ENCODE results near the gene PLXNA3.

Gene PLXNA3

DNA sequence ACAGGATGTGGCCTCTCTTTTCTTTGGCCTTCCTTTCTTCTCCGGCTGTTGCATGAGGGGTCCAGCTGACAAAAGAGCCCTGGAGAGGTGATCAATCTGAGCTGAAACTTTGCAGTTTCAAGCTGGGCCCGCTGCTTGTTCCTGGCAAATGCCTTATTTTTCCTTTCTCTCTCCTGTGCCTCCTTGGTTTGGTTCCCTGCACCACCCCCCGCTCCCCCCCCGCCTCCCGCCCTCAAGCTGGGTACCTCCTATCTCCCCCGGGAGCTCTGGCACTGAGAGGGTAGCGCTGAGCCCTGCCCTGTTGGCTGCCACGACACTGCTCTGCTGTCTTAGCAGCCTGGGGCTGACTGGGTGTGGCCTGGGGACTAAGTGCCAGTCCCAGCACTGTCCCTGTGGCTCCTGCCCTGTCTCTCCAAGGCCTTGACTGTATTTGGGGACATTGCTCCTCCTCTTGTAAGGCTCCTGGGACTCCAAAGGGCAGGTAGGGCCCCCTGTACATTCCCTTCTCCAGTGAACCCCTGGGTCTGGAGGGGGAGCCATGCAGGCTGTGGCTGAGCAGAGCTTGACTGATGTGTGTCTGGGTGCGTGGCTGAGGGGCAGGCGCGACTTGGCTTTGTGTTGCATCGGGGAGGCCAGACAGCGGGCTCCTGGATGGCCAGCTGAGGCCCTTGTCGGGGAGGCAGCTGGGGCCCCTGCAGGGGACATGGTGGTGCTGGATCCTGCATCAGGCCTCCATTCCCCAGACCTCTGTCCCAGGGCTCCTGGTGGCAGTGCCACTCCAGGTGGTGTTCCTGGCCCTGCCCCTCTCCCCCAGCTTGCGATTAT is 1.1 kb downstream of the PLXNA3 start:
- no peak for DNase-seq (ENCODE audit: low read depth, low spot score)

DNA sequence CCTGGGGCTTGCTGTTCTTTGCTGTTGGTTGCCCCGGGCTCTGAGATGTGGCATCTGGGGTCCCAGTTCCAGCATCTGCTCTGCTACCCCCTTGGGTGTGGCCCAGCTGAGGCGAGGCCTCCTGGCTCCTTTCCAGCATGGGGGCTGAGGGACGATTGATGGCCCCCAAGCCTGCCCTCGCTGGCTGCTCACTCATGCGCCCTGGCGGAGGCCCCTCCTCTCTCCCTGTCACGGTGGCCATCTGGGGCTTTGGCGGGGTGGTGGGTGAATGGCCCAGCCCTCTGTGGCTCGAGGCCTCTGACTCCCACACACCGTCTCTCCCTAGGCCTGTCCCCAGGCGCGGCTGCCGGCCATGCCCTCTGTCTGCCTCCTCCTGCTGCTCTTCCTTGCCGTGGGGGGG is 1.8 kb downstream of the PLXNA3 start:
- no peak for DNase-seq (ENCODE audit: low read depth, low spot score)

DNA sequence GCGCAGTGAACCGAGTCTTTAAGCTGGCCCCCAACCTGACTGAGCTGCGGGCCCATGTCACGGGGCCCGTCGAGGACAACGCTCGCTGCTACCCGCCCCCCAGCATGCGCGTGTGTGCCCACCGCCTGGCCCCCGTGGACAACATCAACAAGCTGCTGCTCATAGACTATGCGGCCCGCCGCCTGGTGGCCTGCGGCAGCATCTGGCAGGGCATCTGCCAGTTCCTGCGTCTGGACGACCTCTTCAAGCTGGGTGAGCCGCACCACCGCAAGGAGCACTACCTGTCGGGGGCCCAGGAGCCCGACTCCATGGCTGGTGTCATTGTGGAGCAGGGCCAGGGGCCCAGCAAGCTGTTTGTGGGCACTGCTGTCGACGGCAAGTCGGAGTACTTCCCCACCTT is 2.2 kb downstream of the PLXNA3 start:
- no peak for DNase-seq (ENCODE audit: low read depth, low spot score)

DNA sequence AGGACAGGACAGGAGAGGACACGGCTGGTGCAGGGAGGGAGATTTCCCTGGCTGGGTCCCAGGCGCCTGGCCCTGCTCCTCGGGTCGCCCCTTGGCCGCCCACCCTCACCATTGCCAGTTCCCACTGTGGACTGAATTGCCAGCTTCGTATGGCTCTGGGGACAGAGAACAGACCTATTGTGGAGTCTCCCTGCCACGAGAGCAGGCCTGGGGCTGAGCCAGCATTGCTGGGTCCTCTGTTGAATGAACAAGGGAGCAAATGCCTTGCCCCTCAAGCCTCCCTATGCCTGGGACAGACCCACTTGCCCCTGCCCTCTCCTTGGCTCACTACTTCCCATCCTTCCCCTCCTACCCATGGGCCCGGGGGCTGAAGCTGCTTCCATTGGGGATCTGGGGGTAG is 4.3 kb downstream of the PLXNA3 start:
- DNase-seq (ENCODE audit: low read depth, low spot score) = no peak

DNA sequence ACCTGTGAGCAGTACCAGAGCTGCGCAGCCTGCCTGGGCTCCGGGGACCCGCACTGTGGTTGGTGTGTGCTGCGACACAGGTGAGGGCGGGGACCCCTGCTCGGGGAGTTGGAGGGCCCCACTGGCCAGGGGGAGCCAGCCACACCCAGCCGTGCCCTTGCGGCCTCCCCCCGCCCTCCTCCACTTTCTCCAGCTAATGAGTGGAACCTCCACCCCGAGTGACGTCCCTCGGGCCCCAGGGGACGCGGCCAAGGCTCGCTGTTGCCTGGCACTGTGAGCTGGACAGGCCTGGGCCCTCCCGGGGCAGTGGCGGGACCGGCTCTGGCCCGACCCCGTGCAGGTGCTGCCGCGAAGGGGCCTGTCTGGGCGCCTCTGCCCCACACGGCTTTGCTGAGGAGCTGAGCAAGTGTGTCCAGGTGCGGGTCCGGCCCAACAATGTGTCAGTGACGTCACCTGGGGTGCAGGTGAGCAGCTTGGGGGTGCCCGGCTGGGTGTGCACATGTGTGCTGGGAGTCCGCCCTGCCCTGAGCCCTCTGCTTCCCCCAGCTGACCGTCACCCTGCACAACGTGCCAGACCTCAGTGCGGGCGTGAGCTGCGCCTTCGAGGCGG is 5.6 kb downstream of the PLXNA3 start:
- no peak for DNase-seq (ENCODE audit: low read depth, low spot score)

DNA sequence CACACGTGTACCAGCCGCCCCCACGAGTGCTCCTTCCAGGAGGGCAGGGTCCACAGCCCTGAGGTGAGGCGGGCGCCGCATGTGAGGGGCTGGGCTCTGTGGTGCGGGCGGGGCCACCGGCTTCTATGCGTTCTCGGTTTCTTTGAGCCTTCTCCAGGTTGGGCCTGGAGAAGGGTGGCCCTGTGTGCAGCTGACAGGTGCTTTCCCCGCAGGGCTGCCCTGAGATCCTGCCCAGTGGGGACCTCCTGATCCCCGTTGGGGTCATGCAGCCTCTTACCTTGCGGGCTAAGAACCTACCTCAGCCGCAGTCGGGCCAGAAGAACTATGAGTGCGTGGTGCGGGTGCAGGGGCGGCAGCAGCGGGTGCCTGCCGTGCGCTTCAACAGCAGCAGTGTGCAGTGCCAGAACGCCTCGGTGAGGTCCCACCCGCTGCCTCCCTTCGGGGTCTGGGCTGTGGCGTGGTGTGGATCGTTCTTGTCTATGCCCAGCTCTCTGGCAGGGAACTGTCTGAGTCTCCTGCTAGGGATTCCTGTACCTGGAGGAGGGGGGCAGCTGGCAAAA is 6.8 kb downstream of the PLXNA3 start:
- DNase-seq (ENCODE audit: low read depth, low spot score) = no peak

DNA sequence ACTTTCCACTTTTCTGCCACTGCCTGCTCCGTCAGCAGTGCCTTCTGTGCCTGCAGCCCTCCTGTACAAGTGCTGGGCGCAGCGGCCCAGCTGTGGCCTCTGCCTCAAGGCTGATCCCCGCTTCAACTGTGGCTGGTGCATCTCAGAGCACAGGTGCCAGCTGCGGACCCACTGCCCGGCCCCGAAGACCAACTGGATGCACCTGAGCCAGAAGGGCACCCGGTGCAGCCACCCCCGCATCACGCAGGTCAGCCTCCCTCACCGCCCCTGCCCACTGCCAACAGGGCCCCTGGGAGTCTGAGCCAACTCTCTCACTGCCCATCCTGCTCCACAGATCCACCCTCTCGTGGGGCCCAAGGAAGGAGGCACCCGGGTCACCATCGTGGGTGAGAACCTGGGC is 7.5 kb downstream of the PLXNA3 start:
- no peak for DNase-seq (ENCODE audit: low read depth, low spot score)

DNA sequence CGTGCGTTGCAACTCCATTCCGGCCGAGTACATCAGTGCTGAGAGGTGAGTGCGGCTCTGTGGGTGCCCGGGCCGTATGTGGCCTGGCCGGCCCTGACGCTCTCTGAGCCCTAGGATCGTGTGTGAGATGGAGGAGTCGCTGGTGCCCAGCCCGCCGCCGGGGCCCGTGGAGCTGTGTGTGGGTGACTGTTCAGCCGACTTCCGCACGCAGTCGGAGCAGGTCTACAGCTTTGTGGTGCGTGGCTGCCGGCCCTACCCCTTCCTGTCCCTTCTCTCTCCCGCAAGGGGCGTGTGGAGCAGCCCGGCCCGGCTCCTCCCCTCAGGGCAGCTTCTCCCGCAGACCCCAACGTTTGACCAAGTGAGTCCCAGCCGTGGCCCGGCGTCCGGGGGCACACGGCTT is 8.0 kb downstream of the PLXNA3 start:
- no peak for DNase-seq (ENCODE audit: low read depth, low spot score)

DNA sequence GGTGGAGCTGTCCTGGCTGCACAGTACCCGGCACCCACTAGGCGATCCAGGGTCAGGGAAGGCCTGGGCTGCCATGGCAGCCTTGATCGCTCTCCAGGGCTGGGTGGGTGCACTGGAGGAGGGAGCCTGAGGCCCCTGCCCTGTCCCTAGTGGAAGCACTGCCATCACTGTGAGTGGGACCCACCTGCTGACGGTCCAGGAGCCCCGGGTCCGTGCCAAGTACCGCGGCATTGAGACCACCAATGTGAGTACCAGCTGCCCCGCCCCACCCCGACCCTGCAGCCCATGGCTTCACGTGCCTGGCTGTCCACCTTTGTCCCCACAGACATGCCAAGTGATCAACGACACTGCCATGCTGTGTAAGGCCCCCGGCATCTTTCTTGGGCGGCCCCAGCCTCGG is 8.8 kb downstream of the PLXNA3 start:
- DNase-seq (ENCODE audit: low read depth, low spot score) = no peak

DNA sequence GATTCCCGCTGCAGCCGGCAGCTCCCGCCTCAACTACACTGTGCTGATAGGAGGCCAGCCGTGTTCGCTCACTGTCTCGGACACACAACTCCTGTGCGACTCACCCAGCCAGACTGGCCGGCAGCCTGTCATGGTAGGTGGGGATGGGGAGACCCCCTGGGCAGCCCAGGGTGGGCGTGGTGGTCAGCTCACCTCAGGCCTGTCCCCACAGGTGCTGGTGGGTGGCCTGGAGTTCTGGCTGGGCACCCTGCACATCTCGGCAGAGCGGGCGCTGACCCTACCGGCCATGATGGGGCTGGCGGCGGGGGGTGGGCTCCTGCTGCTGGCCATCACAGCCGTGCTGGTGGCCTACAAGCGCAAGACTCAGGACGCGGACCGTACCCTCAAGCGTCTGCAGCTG is 9.5 kb downstream of the PLXNA3 start:
- DNase-seq (ENCODE audit: low read depth, low spot score) = no peak

DNA sequence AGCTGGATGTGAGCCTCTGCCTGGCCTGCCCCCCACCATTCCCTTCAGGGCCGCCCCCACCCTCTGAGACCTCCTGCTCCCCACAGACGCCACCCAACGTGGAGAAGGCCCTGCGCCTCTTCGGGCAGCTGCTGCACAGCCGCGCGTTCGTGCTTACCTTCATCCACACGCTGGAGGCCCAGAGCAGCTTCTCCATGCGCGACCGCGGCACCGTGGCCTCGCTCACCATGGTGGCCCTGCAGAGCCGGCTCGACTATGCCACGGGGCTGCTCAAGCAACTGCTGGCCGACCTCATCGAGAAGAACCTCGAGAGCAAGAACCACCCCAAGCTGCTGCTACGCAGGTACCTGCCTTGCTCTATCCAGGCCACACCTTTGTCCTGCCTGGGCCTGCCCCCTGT is 10.1 kb downstream of the PLXNA3 start:
- no peak for DNase-seq (ENCODE audit: low read depth, low spot score)

DNA sequence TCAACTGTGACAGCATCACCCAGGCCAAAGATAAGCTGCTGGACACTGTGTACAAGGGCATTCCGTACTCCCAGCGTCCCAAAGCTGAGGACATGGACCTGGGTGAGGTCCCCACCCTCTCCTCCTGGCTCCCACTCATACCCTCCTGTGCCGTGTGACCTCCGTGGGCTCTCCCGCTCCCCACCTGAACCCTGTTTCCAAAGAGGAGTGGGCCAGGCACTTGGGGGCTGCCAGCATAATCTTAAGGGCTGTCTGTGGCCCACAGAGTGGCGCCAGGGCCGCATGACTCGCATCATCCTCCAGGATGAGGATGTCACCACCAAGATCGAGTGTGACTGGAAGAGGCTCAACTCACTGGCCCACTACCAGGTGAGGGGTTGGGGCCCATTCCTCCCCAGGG is 11.0 kb downstream of the PLXNA3 start:
- no peak for DNase-seq (ENCODE audit: low read depth, low spot score)

DNA sequence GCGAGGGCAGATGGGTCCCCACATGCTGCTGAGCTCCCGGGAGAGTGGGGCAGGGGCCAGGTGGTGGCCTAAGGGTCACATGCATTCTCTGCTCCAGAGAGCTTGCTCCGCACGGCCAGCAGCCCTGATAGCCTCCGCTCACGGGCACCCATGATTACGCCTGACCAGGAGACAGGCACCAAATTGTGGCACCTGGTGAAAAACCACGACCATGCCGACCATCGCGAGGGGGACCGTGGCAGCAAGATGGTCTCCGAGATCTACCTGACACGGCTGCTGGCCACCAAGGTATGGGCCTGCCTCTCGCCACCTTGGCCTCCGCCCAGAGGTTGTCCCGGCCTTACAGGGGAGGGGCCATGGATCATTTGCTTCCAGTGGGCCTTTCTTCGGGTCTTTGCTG is 11.8 kb downstream of the PLXNA3 start:
- DNase-seq (ENCODE audit: low read depth, low spot score) = no peak

DNA sequence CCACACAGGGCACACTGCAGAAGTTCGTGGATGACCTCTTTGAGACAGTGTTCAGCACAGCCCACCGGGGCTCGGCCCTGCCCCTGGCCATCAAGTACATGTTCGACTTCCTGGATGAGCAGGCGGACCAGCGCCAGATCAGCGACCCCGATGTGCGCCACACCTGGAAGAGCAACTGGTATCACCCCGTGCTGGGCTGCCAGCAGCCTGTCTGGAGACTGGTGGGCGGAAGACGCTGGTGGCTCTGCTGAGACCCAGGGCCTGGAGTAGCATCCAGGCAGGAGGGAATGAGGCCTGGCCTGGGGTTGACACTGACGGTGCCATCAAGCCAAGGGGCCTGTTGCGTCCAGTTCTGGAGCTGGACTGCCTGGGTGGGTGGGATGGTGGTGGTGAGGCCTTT is 12.4 kb downstream of the PLXNA3 start:
- no peak for DNase-seq (ENCODE audit: low read depth, low spot score)

DNA sequence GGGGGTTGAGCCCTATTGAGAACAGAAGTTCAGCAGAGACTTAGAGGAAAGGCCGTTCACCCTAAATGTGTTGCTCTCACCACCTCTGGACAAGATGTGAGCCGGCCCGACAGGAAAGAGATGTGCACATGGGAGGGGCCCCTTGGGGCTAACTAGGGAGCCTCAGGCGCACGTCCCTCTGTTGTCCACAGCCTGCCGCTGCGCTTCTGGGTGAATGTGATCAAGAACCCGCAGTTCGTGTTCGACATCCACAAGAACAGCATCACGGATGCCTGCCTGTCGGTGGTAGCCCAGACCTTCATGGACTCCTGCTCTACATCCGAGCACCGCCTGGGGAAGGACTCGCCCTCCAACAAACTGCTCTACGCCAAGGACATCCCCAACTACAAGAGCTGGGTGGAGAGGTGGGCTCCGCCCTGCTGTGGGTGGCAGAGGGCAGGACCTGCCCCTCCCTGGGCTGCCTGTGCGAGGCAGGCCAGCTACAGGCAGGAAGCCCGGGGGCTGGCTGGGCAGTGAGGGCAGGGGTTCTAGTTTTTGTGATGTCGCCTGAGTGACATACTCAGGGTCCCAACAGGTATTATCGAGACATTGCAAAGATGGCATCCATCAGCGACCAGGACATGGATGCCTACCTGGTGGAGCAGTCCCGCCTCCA is 13.0 kb downstream of the PLXNA3 start:
- DNase-seq (ENCODE audit: low read depth, low spot score) = no peak

DNA sequence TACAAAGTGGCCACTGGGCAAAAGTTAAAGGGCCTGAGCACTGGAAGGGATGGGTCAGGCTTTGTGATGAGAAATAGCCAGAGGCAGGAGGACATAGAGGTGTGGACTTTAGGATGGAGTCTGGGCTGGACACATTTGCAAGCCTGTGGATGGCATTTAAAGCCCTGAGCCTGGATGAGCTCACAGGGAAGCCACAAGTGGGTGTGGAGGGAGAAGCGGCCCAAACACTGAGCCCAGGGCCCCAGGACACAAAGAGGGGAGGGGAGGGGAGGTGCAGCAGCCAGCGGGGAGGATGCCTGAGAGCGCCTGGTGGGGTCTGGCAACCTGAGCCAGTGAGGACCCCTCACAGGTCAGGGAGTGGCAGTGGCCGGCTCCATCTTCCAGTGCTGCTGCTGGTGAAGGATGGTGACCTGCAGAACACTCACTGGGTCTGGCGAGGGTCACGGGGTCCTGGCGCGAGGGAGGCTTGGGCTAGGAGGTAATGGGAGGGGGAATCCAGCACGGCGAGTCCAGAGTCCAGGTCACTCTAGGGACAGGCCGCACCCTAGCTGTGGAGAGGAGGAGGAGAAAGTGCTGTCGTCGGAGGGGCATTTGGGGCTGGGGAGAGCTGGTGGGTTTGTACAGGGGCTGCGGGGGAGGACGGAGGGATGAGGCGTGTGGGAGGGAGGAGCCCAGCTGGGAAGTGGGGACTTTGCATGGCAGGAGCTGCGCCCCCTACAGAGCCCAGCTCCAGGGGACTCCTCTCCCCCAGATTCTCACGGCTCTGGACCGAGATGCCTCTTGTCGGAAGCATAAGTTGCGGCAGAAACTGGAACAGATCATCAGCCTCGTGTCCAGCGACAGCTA is 14.0 kb downstream of the PLXNA3 start:
- DNase-seq (ENCODE audit: low read depth, low spot score) = no peak

DNA sequence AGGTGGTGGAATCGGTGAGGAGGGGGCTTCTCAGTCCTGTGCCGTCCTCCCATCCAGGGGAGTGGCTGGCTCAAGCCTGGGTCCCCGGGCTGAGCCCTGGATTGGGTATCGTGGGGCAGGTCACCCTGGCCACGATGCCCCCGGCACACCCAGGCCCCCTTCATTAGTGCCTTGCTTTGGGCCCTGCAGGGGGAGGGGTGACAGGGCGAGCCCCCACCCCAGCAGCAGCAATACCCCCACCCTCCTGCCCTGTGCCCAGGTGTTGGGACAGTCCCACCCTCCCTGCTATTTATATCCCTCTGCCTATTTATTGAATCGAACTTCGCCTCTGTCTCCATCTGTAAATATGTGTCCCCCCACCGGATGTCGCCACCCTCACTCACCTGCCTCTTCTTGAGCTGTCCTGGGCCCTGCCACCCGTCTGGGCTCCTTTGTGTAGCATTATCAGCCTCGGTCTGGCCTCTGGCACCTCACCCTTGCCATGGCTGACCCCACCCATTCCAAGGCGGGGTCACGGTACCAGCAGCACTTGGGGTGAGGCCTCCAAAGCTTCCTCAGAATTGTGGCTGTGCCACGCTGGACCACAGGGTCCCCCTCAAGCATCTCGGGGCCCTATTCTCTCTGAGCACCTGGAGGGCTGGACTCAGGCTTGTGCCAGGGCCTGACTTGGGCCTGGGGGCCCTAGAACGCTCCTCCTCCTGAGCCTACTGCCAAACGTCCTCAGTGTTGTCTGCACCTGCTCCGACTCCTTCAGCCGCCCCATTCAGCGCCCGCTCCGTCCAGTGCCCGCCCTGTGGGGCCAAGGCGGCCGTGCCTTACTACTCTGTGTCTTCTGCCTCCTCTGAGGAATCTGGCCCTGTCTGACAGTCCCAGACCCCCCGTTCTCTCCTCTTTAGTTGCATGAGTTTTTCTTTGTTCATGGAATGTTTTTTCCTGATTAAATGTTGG is 14.9 kb downstream of the PLXNA3 start:
- no peak for DNase-seq (ENCODE audit: low read depth, low spot score)

DNA sequence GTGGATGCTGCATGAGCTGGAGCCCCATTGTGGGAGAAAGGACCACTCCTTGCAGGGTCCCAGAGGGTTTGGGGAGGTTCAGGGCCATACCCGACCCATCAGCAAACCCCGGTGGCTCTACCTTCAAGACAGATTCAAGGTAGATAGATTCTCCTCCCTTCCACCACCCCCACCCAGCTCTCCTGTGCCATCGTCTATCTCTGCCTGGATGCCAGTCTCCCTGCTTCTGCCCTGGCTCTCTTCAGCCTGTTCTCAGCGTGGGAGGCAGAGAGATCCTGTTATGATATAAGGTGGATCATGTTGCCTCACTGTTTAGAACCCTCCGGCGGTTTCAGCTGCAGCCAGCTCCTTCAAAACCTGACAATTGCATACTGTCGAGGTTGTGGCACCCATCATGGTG is 15.6 kb downstream of the PLXNA3 start:
- no peak for DNase-seq (ENCODE audit: low read depth, low spot score)

DNA sequence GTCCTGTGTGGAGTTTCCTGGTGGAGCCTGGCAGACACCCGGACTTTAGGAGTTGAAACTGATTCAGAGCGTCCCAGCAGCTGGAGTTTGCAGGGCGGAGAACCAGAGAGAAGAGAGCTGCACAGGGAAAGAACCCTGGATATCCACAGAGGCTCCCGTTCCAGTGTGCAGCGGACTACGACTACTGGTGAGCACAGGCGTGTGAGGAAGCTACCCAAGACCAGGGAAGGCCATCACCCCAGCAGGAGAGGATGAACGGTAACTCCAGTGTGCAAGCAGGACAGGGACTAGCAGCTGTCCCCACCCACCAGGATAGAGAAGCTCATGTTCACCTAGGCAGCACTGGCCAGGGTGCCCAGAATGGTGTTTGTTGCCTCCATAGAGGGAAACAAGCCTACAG is 18.7 kb downstream of the PLXNA3 start:
- DNase-seq (ENCODE audit: low read depth, low spot score) = no peak

DNA sequence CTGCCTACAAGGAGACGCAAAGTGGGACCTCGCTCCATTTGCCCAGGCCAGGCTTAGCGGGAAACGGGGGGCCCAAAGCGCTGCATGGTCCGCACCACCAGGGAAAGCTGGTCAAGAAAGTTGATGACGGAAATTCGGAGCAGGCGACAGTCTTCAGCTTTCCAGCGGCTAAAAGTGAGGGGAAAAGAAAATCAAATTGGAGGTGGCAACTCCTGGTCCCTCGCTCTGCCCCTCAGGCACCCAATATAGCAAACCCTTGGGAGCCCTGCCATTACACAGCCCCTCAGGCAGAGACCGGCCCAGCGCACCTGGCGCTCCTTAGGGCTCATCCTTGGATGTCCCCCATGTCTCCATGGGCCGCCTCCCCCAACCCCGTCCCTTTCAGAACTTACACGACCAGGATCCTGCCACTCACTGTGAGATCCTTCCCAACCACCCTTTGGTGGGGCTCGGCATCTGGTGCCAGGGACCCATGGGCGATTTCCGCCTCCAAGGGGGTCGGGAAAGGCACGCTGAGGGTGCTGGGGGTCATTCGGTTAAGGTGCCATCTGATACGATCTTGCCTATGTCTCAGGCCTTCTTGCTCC is 19.9 kb downstream of the PLXNA3 start:
- DNase-seq (ENCODE audit: low read depth, low spot score) = no peak
